Erythroblast (primary cell): ENCODE results near the gene CHCHD3.

Source experiments
- GATA1 ChIP-seq: IDR thresholded peaks from 2 replicates; pipeline ENCODE4 v1.6.1; 2011; ENCODE audit warnings: low read depth, mild to moderate bottlenecking, control low read depth, low read length, moderate library complexity
- POLR2A ChIP-seq: IDR thresholded peaks from 2 replicates; pipeline ENCODE4 v1.6.1; 2011; ENCODE audit warnings: mild to moderate bottlenecking, low read length

GRCh38 chr7:132897093-132897687 is 184.7 kb downstream of the CHCHD3 start:
- TF ChIP-seq POLR2A (no peak), GATA1 (no peak)
